Stomach (tissue), 4 donors: ENCODE results near the gene TAB2.

Experiments
- EP300 ChIP-seq: sonication (generic); formaldehyde crosslinking; IDR thresholded peaks from one replicate; pipeline ENCODE4 v1.6.1; 2017; ENCODE audit warnings: antibody characterized with exemption
- POLR2A ChIP-seq, 4 donors: fragments of 450-650 bp; IDR thresholded peaks; one replicate each; pipeline ENCODE4 v1.6.1; 2016; ENCODE audit warnings: antibody characterized with exemption in 4 of 4, control low read depth in 2 of 4, mild to moderate bottlenecking in 1 of 4, moderate library complexity in 1 of 4
- POLR2AphosphoS5 ChIP-seq, 3 donors: sonication (generic); formaldehyde crosslinking; IDR thresholded peaks; one replicate each; pipeline ENCODE4 v1.6.1; 2016; ENCODE audit warnings: antibody characterized with exemption in 3 of 3
- TF ChIP-seq, protein P1 (sequence below), 7 experiments: fragments of 450-650 bp in 4 of 7; fragments of 200-600 bp in 3 of 7; sonication (generic) in 3 of 7; IDR thresholded peaks; one replicate each; pipeline ENCODE4 v1.5.1; 2016 to 2019; ENCODE audit warnings: antibody characterized with exemption in 7 of 7, control low read depth in 2 of 7, mild to moderate bottlenecking in 1 of 7

DNA sequence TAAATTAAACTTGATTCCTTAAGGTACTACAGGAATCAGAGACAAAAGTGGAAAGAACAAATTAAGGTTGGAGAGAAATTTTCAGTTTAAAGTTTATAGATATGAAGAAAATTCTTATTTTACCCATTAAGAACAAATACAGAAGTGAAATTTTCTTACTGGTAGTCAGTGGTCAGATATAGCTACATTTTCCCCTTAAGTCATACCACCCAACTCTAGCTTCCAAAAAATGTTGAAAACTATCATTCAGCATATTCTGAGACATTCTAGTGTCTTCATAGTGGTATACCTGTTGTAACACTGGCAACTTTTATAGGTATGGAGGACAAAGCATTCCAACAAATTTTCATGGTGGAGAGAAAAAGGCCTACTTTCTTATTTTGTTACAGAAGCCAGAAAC lies 67.0 kb downstream of the TAB2 start:
- TF ChIP-seq, protein P1, sequence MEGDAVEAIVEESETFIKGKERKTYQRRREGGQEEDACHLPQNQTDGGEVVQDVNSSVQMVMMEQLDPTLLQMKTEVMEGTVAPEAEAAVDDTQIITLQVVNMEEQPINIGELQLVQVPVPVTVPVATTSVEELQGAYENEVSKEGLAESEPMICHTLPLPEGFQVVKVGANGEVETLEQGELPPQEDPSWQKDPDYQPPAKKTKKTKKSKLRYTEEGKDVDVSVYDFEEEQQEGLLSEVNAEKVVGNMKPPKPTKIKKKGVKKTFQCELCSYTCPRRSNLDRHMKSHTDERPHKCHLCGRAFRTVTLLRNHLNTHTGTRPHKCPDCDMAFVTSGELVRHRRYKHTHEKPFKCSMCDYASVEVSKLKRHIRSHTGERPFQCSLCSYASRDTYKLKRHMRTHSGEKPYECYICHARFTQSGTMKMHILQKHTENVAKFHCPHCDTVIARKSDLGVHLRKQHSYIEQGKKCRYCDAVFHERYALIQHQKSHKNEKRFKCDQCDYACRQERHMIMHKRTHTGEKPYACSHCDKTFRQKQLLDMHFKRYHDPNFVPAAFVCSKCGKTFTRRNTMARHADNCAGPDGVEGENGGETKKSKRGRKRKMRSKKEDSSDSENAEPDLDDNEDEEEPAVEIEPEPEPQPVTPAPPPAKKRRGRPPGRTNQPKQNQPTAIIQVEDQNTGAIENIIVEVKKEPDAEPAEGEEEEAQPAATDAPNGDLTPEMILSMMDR (IDR thresholded peaks at IDR 0.05), result no peak
- no peak for TF ChIP-seq POLR2A (IDR thresholded peaks at IDR 0.05)
- no peak for TF ChIP-seq POLR2AphosphoS5 (IDR thresholded peaks at IDR 0.05)
- TF ChIP-seq EP300, result no peak
